Stimulated activated CD8-positive, alpha-beta memory T cell treated with anti-CD3 and anti-CD28 coated beads, Interleukin-15, amount 100 ng/mL, for 48 hours (primary cell): ENCODE measurements around the gene VARS1.
A peak's percentile ranks its signal among the peaks of the same experiment; 100 is the strongest.

Source experiments
- DNase-seq, 2 donors: peaks; one replicate each; pipeline ENCODE4 v3.0.0-alpha.2; 2020; ENCODE audit warnings: low read depth in 2 of 2

Gene VARS1

DNA sequence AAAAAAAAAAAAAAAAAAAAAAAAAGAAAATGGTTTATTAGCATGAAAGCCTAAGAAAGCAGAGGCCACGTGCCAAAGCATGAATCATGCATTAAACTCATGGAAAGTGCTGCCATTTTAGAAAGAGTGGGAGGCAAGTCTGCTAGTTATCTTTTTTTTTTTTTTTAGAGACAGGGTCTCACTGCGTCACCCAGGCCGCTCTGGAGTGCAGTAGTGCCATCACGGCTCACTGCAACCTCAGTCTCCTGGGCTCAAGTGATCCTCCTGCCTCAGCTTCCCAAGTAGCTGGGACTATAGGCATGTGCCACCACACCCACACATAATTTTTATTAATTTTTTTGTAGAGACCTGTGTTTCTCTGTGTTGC lies 23.6 kb downstream of the VARS1 start:
- no peak for DNase-seq

DNA sequence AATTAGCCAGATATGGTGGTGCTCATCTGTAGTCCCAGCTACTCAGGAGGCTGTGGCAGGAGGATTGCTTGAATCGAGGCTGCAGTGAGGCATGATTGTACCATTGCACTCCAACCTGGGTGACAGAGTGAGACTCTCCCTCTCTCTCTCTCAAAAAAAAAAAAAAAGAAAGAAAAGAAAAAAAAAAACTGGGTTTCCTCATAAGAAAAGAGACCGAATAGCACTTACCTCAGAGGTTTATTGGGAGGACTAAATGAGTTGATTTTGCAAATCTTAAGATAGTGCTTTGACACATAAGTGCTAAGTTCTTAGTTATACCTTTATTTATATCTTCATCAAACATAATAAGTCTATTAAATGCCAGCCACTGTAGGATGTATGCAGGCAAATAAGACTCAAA lies 24.7 kb downstream of the VARS1 start:
- DNase-seq = no peak

DNA sequence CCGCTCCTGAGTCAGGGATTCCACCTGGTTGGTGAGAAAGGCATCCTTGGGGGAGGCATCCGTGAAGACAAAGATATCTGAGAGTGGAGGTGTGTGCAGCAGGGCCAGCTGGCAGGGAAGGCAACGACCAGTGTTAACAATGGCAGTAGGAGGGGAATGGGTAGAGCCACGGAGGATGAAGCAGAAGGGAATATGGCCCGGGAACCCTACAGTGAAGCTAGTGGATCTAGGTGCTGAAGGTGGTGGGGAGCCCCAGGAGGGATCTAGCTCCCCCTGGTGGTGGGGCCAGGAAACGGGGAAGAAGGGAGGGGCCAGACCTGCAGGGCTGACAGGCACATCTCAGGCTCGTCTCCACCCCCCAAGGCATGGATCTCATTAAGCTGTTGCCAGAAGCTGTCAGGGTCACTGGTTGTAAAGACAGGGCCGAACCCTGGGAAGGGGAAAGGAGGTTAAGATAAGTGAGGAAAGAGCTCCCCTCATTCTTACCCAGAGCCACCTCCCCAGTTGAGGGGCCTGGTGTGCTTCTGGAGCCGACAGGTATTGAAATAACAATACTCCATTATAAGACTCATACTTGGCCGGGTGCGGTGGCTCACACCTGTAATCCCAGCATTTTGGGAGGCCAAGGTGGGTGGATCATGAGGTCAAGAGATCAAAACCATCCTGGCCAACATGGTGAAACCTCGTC lies 25.7 kb downstream of the VARS1 start:
- DNase-seq = peak; percentile 65 to 74

DNA sequence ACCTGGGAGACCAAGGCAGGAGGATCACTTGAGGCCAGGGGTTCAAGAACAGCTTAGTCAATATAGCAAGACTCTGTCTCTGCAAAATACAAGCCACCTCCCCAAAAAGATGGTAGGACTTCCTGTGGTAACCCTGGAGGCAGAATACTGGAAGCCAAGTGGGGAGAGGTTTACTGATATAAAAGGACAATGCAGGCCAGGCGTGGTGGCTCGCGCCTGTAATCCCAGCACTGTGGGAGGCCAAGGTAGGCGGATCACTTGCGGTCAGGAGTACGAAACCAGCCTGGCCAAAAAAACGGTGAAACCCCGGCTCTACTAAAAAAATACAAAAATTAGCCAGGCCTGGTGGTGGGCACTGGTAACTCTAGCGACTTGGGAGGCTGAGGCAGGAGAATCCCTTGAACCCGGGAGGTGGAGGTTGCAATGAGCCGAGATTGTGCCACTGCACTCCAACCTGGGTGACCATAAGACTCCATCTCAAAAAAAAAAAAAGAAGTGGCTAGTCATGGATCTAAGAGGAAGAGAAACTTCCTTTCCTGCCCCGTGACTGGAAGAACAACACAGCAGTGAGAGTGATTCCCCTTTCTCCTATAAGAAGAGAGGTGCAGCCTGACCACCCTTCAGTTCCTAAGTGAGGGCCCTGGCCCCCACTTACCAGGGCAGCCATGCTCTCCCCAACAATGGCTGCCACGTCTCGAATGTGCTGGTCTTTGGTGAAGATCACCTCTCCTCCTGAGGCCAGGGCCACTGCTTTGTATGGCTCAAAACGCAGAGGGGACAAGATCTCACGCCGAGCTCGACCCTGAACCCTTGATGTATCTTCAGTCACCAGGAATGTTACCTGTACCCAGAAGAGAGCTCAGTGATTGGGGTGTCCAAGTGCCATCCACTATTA lies 26.9 kb downstream of the VARS1 start:
- DNase-seq = no peak

DNA sequence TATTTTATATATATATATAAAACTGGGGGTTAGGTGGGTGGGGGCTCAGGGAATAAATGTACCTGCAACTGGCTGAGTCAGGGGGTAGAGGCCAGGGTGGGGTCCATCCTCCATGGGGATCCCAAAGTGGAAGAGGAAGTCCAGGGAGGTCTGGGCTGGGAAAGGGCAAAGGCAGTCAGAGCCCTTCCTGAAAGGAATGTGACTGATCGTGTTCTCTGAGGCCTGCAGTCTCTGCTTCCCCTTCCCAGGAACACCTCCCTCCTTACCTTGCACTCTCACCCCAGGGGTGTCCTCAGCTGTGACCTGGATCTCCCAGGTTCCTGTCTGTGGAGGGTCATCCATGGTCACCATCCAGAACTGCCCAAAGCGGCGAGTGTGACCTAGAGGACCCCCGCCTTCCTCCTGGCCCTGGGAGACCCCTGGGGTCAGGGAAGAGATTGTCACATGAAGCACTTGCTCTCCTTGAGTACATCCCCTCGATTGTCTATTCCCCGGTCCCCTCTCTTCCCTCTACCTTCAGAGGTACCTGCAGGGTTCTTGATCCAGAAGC lies 28.4 kb downstream of the VARS1 start:
- no peak for DNase-seq

DNA sequence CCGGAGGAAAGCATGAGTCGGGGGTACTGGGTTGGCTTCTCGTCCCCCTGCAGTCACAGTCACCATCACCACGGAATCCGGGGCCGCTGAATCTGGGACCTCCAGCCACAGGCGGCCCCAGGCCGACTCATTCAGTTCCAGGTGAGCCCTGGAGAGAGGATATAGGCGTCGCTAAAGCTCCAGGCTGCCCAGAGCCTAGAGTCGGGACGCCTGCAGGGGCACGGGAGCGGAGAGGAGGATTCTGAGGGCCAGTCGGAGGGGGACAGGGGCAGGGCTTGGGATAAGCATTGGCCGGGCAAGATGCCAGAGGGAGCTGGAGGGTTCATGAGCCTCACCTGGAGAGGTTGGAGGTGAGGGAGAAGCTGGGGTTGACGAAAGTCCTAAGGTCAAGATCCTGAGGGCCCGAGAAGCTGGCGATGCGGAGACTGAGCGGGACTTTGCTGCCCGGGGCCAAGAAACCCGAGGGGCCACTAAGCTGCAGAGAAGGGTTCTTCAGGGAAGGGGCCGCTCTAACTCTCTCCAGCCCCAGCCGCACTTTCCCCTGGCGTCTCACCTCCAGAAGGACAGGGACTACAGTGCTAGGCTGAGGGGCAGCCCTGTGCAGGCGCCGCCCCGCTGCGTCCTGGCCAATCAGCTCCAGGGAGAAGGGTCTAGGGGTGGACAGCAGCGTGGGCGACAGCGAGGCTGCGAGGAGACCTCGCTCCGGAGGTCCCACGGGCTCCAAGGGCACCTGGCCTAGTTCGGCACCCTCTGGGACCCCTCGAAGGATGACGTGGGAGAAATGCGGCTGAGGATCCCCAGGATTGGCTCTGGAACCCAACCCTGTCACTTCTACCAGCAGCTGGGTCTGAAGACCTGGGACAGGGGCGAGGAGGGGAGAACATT lies 29.4 kb downstream of the VARS1 start:
- no peak for DNase-seq

DNA sequence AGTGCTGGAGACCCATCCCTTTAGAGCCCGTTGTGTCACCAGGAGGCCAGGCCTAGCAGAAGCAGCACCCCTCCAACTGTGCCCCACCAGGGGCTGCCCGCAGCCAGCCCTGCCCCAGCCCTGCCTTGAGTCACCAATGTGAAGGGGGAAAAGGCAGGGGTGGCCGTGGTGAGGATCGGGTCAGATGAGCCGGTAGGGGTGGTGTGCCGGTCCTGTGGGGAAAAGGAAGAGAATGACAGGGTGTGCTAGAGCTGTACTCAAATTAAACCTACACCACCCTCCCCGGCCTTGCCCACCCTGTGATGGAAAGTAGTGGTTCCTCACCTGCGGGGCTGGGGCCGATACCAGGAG lies 30.0 kb downstream of the VARS1 start:
- DNase-seq = no peak

DNA sequence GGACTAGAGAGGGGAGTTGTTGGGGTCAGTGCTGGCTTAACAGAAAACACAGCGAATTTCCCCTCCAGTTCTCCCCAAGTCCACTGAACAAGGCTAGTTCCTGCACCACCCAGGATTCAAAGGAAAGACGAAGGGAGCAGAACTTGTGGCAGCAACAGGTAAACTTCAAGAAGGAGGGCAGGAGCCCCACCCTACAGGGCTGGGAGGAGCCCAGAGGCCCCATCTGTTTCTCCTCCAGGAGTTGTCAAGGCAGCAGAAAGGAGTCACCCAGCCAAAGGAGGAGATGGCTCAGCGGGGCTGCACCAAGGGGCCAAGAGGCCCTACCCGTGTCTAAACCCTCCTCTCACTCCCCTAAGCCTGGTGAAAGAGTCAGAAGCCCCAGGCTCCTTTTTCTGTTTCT lies 31.4 kb downstream of the VARS1 start:
- DNase-seq = no peak

DNA sequence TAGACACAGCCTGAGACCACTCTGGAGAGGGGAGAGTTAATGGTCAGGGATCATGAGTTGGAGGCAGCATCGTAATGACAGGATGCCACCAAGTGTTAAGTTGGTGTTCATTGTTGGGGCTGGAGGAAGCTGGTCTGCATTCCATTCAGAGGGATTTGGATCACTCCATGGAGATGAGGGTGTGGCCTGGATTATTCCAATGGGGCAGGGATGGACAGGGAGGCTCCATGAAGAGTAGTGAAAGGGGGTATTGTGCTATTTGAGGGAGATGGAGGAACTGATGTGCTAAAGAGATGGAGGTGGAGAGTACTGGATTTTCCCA lies 32.0 kb downstream of the VARS1 start:
- DNase-seq = no peak

DNA sequence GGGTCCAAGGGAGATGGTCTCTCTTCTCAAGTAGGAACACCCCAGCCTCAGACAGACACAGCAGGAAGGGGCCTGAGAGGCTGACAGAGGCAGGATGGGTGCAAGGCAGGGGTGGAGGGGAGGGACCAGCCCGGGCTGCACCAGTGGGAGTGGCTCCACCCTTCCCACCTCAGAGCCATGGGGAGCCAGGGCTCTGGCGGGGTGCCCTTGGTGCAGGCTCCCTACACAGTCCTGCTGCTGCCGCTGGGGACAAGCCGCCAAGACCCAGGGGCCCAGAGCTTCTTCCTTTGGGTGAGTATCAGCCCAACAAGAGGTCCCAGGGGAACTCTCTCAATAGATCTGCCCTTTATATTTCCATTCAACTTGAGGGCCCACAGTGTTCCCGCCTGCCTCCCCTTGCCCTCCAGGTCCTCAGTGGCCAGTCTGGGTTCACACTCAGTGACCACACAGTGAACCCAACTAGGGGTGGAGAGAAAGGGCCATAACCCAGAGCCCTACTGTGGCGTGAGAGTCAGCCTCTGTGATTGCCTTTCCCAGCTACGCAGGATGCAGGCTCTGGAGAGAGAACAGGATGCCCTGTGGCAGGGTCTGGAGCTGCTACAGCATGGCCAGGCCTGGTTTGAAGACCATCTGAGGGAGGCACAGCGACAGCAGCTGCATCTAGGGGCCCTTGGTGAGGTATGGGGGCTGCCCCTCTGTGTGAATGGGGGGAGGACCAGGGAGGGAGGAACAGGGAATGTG lies 32.5 kb downstream of the VARS1 start:
- DNase-seq = no peak

DNA sequence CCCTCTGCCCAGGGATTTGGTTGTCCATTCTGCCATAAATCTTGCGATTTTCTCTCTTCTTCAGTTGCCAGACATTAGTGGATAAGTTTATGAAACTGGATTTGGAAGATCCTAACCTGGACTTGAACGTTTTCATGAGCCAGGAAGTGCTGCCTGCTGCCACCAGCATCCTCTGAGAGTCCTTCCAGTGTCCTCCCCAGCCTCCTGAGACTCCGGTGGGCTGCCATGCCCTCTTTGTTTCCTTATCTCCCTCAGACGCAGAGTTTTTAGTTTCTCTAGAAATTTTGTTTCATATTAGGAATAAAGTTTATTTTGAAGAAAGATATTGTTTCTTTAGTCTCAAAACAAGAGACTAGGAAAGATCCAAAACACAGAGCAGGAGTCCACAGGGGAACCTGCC lies 33.2 kb downstream of the VARS1 start, which contains the start of gene SAPCD1:
Gene SAPCD1, plus strand, starts transcription at position 301 of the 400 bp plus-strand sequence. CDS start 399 bp downstream, outside the sequence.
- no peak for DNase-seq

DNA sequence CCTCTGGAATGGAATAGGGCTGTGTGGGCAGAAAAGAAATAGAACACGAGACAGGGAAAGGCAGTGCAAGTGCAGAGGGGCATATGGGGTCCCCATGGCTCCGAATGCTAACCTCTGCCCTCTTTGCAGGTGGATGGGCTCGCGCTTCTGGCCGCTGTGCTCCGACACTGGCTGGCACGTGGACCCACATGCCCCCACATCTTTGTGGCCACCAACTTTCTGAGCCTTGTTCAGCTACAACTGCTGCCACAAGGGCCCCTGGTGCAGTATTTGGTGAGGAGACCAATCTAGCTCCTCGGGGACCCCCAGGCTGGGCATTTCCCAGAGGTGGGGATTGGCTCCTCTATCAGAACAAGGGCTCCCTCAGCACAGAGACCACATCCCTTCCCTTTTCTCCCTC lies 34.2 kb downstream of the VARS1 start:
- no peak for DNase-seq

DNA sequence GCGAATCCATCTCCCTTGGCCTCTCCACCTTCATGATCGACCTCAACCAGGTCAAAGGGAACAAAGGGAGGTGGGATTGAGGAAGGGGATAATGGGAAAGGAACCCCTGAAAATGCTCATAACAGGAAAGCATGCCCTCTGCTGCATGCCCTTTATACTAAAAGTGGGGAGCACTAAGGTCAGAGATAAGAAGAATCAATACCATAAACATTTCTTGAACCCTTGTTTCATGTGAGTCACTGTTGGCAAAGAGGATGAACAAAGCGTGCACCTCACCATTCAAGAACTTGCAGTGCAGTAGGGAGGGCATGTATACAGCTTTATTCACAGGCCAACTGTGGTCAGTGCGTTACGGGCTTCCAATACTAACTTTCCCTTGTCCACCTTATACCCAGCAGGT lies 34.8 kb downstream of the VARS1 start:
- DNase-seq = no peak

DNA sequence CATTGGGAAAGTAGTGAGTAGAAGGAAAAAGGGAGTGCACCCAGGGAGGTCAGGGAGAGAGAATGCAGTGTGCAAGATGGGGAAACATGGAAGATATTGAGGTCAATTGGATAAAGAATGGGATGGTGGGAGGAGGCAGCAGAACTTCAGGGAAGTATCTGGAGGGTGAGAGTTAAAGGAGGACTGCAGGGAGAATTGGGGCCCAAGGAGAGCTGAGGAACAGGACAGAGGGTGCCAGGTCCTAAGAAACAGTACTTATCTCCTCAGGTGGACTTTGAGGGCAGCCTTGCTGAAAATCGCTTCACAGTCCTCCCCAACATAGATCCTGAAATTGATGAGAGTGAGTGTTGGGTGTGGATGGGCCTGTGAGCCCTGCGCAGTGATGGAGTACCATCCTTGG lies 37.3 kb downstream of the VARS1 start:
- DNase-seq = no peak

DNA sequence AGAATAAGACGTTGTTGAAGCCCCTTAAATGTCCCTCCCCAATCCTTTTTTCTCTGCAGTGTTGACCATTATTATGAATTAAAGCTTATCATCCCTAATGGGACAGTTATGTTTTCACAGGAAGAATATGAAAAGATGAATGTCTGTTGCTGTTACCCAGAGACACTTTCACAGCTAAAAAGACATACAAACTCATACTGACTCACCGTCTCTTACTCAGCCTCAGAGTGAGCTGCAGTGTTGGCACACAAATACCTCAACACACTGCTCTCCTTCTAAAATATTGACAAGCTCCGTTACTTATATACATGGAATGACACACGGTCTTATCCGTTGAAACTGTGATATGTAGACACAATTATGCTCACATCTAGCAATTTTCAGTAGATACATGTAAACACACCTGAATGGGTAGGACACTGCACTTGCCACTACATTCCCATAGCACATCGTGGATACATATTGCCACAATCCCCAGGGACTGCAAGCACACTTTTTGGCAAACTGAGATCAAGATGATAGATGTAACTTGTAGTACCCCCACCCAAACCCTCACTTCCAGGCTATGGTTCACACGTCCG lies 42.7 kb downstream of the VARS1 start:
- DNase-seq = no peak

DNA sequence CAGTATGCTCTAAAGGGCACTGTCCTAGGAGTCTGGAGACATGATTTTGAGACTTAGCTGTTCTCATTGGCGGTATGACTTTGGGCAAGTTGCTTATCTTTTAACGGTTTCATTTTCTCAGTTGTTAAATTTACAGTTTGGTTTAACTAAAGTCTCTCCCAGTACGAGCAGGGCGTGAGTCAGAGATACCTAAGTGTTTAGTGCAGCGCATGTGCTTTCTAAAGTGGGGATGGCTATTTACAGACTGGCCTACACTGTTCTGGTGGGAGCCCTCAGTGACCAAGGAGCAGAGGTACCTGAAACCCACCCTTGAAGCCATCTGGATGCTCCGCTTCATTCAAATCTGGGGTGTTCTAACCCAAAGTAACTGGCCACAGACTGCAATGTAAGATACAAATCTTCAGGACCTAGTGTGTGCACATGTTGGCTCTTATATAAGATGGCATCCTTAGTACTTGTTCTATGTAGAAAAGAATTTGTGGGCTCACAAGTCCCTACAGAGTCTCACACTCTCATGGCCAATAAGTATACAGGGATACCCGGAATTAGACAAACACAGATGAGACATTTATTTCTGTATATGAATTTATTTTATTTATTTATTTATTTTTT lies 45.0 kb downstream of the VARS1 start:
- DNase-seq = no peak

DNA sequence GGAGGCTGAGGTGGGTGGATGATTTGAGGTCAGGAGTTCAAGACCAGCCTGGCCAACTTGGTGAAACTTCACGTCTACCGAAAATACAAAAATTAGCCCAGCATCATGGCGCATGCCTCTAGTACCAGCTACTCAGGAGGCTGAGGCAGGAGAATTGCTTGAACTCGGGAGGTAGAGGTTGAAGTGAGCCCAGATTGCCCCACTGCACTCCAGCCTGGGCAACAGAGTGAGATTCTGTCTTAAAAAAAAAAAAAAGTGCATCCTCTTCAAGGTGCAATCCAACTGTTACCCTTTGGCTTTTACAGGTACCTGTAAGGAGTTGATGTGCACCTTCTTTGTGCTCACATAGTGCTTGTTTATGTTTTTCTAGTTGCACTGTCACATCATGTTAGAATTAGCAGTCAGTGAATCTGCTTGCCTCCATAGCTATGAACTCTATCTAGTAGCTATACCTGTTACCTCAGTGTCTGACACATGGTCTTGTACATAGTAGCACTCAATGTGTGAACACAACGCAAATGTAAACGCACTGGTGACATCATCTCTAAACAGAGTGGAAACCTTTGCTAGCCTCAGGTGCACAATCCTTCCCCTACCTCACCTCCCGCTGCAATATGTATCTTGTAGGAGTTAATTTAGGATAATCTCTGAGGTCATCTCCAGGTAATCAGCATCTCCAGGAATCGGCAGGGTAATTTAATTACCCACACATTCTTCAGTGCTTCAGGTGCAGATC lies 46.1 kb downstream of the VARS1 start:
- no peak for DNase-seq
